PFSK-1 (cell line): ENCODE measurements around the gene OR4D9.

Source experiments
- POLR2AphosphoS5 ChIP-seq: IDR thresholded peaks from 2 replicates; pipeline ENCODE4 v1.6.1; 2012; ENCODE audit warnings: low read depth, mild to moderate bottlenecking, control low read depth, low read length, moderate library complexity
- SIN3A ChIP-seq: IDR thresholded peaks from 2 replicates; pipeline ENCODE4 v1.6.1; 2012; ENCODE audit warnings: mild to moderate bottlenecking, low read length, moderate library complexity, borderline replicate concordance; ENCODE audit not compliant: insufficient read depth
- TAF1 ChIP-seq: IDR thresholded peaks from 2 replicates; pipeline ENCODE4 v1.6.1; 2012; ENCODE audit warnings: low read length, control low read depth, borderline replicate concordance; ENCODE audit not compliant: insufficient read depth
- TF ChIP-seq, protein P1 (sequence below), 2 experiments: IDR thresholded peaks; 2 replicates each; pipeline versions ENCODE4 v1.6.1 to v1.8.0; 2011 to 2012; ENCODE audit warnings: low read depth in 2 of 2, low read length in 2 of 2, control low read depth in 1 of 2, inconsistent platforms in 1 of 2, mild to moderate bottlenecking in 1 of 2, moderate library complexity in 1 of 2; ENCODE audit not compliant: insufficient read depth in 1 of 2

DNA sequence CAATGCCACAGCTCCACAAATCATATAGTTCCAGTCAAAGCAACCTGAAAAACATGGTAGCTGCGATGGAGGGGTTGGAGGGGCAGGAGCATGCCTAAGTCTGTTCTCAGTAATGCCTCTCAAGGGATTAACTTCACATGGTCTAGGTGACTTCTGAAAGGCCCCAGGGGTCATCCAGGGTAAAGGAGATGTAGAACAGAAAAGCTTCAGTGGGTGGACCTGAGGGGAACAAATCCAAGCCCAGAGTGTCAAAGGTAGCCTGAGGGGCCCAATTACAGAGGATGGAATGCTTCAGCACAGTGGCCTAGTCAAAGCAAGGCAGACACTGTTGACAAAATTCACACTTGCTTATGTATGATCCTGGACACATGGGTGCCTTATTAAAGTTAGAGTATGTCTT is 23.3 kb downstream of the OR4D9 start:
- TF ChIP-seq, protein P1, sequence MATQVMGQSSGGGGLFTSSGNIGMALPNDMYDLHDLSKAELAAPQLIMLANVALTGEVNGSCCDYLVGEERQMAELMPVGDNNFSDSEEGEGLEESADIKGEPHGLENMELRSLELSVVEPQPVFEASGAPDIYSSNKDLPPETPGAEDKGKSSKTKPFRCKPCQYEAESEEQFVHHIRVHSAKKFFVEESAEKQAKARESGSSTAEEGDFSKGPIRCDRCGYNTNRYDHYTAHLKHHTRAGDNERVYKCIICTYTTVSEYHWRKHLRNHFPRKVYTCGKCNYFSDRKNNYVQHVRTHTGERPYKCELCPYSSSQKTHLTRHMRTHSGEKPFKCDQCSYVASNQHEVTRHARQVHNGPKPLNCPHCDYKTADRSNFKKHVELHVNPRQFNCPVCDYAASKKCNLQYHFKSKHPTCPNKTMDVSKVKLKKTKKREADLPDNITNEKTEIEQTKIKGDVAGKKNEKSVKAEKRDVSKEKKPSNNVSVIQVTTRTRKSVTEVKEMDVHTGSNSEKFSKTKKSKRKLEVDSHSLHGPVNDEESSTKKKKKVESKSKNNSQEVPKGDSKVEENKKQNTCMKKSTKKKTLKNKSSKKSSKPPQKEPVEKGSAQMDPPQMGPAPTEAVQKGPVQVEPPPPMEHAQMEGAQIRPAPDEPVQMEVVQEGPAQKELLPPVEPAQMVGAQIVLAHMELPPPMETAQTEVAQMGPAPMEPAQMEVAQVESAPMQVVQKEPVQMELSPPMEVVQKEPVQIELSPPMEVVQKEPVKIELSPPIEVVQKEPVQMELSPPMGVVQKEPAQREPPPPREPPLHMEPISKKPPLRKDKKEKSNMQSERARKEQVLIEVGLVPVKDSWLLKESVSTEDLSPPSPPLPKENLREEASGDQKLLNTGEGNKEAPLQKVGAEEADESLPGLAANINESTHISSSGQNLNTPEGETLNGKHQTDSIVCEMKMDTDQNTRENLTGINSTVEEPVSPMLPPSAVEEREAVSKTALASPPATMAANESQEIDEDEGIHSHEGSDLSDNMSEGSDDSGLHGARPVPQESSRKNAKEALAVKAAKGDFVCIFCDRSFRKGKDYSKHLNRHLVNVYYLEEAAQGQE (IDR thresholded peaks at IDR 0.05; ENCODE audit: insufficient read depth in 1 of 2, low read depth in 2 of 2, low read length in 2 of 2): no peak
- no peak for TF ChIP-seq POLR2AphosphoS5
- no peak for TF ChIP-seq SIN3A
- TF ChIP-seq TAF1: no peak
